ENCODE measurements around the gene AAR2.
A peak's percentile ranks its signal among the peaks of the same experiment; 100 is the strongest.

The AAR2 gene

DNA sequence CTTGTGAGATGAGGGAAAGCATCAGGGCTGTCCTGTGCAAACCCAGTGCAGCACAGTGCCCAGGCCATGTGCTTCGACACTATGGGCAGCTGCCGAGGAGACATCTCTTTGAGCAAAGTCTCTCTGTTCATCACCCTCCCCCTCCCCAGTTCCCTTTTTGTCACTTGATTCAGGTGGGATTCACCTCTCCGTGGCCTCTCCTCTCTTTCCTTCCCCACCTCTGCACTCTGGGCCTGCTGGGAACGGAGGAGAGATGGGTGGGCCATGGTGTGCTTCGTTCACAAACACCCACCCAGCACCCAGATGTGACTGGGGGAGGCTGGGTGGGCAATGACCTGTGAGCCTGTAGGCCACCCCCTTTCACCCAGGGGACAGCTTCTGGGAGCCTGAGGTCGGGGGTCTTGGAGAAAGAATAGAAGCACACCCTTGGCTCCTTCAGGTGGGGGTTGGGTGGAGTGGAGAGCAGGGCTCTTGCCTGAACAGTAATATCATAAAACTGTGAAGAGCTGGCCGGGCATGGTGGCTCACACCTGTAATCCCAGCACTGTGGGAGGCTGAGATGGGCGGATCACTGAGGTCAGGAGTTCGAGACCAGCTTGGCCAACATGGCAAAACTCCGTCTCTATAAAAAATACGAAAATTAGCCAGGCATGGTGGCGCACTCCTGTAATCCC, 36.4 kb downstream of the AAR2 start:
- DNase-seq: peak in 1 of 42 donors; percentile 28
- intact Hi-C loops (cut with DNase I): no loop called here

DNA sequence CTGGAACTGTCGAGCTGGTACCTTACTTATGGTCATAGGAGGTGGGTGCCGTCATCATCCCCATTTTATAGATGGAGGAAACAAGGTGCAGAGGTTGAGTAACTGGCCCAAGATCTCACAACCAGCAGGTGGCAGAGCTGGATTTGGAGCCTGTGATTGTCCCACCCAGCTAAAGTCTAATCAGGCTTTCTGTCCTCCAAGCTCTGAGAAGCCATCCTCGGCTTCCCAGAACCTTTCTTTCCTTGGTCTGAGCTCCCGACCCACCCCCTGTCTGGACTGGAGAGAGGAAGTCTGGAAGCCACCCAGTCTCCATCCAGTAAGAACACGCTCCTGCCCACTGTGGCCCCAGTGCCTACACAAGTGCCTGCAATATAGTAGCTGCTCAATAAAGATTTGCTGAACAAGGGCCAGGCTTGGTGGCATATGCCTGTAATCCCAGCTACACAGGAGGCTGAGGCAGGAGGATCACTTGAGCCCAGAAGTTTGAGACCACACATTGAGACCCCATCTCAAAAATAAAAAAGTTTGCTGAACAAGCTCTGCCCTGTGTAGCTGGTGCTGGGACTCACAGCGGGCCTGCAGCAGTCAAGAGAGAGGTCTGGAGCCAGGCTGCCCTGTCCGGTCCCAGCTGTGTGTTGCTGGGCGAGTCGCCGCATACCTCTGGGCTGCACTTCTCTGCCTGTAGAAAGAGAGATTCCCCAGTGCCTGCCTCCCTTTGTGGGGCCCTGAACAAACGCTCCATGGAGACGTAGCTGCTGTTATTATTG, 37.3 kb downstream of the AAR2 start:
- intact Hi-C loops (cut with DNase I): no loop called here
- DNase-seq: peak in 34 of 42 donors; percentile 18 to 77 (median 48)

DNA sequence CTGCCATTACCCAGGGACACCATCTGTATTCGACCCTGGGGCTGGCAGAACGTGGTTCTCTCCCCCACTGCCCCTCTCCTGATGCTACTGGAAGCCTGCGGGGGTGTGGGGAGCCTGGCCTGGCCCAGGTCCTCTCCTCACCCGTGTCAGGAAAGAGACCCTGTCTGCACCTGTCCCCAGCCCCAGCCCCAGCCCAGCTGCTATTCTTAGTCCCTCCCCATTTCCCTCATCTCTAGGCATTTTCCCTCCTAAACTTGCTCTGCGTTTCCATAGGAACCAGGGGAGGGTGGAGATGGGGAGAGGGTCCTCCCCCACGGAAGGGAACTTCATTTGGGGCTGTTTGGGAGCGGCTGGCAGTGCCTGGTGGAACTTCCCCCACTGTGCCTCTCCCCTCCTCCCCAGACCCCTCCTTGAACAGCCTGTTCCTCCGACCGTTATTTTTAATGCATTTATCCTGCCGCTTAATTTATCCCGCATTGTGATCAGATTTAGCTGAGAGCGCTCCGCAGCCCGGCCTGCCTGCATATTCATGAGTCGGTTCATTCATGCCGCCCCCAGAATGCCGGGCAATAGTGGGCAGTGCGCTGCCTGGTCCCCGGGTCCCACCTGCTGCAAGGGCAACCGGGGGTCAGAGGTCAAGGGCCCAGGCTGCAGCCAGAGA, 38.0 kb downstream of the AAR2 start:
- intact Hi-C loops (cut with DNase I): no loop called here

DNA sequence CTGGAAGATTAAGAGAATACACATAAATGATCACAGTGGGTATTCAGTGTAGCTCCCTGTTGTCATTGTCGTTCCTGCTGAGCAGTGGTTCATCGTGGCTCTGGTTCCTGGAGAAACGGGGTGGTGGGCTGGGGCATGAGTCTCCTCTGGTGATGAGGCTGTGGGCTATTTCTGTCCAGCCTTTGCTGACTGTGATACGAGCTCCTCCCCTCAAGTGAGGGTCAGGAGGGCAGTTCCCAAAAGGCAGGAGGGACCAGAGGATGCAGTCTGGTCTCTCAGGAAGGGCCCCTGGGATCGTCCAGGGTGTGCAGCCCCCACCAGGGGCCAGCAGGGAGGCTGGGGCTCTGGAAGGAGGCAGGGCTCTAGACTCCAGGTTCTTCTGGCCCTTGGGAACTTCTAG, 38.7 kb downstream of the AAR2 start:
- intact Hi-C loops (cut with DNase I): no loop called here
- DNase-seq: no peak

More for the DNA sequence above, 38.0 kb downstream of the AAR2 start:
- DNase-seq: peak in 35 of 42 donors; percentile 21 to 78 (median 49)

DNA sequence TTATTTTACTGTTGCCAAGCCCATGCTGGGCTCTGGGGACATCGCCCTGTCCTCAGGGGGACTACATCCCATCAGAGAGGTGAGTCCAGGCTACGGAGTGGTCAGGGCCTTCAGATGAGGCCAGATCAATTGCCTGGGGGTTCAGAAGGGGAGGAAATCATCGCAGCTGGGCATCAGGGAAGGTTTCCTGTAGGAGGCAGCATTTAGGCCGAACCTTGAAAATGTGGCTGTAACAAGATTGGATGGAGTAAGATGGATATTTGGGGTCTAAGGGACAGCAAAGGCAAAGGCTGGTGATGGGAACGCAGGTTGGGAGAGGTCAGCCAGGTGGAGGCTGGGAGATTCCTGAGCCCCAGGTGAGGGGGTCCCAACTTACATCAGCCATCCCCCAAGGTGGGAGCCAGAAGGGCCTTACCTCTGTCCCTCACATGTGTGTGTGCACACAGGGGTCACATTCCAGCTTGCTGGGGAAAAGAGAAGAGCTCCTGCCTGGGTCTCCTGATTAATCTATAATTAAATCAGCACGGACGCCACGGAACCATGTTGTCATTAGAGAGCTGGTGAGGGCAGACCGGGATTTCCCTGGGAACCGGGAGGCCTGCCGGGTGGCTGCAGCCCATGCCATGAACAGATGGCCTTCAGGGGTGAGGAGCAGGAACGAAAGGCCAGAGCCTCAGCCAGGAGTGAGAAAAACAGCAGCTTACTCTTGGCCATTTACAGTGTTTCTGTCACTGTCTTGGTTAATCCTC, 39.3 kb downstream of the AAR2 start:
- DNase-seq: peak in 3 of 42 donors; percentile 5 to 16 (median 8)
- intact Hi-C loops (cut with DNase I): no loop called here

DNA sequence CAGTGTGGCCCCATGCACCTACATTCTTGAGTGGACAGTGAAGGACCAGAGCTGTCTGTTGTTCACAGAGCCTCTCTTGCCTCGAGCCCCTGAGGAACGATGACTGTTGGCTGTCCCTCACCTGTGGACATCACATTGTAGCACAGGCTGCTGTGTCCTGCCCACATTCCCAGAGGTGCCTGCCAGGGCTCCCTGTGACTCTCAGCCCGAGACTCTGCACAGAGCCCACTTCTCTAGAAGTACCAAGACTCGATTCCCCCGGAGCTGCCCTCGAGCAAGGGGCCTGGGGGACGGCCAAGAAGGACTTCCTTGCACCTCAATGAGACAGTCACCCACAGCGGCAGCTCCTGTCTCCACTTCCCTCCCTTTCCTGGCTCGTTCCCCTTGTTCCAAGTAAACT, 41.3 kb downstream of the AAR2 start:
- no peak for DNase-seq
- intact Hi-C loops (cut with DNase I): no loop called here

DNA sequence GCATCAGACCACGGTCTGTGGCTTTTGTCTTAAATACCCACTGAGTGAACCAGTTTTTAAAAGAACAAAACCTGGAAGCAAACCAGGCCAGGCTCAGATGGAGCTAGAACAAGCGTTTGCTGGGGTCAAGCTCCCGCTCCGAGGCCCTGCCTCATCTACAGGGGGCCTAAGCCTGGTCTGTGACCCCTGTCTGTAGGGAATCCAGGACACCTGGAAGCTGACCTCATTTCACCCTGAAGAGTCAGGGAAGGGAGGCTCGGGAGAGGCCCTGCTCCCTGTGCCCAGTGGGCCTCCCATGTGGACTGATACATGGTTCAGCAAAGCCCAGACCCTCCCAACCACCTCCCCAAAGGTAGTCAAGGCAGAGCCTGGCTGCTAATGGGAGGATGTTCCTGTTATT, 43.1 kb downstream of the AAR2 start:
- intact Hi-C loops (cut with DNase I): no loop called here
- peak in 1 of 42 donors; percentile 2 for DNase-seq

DNA sequence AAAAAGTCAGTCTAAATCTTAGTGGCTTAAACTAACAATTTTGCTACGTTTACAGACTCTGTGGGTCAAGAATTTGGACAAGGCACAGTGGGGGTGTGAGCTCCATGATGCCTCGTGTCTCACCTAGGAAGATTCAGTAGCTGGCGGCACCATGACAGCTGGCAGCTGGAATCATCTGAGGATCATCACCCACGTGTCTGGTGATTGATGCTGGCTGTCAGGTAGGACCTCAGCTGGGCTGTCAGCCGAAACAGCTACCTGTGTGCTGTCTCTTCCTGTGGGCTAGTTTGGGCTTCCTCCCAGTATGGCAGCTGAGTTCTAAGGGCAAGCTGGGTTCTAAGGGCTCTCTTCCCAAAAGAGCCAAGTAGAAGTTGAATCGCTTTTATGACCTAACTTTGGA, 43.5 kb downstream of the AAR2 start:
- intact Hi-C loops (cut with DNase I): no loop called here

DNA sequence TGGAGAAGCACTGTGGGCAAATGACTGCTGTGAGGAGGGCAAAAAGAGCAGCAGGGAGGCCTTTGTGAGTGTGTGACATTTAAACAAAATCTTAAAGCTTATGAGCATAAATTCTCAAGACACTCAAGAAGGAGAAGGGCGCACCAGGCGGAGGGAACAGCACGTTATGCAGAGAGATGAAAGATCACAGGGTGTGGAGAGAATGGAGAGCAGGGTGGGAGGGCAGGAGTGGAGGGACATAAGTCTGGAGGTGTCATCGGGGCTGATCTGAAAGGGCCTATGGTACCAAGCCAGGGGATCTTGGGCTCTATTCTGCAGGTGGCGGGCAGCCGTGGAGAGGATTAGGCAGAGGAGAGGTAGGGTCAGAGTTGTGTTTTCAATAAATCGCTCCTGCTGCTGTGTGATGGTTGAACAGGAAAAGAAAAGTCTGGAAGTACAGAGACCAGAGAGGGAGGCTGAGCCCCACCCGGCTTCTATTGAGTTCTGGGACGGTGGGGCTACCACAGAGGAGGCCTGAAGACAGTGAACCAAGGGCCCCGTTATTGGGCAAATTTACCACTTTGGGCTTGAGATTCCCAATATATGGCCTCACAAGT, 45.6 kb downstream of the AAR2 start:
- intact Hi-C loops (cut with DNase I): no loop called here

More for the DNA sequence above, 43.5 kb downstream of the AAR2 start:
- peak in 1 of 42 donors; percentile 2 for DNase-seq

DNA sequence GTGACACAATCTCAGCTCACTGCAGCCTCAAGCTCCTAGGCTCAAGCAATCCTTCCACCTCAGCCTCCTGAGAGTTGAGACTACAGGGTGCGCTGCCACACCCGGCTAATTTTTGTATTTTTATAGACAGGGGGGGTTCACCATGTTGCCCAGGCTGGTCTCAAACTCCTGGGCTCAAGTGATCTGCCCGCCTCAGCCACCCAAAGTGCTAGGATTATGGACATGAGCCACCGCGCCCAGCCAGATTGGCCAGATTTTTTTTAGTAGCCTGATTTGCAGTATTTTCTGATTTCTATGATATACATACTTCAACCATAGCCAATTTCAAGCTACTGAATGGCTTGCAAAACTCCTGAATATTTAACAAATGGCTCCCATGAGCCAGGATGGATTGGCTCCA, 48.5 kb downstream of the AAR2 start:
- intact Hi-C loops (cut with DNase I): no loop called here
- DNase-seq: peak in 1 of 42 donors; percentile 0

More for the DNA sequence above, 45.6 kb downstream of the AAR2 start:
- peak in 1 of 42 donors; percentile 5 for DNase-seq

DNA sequence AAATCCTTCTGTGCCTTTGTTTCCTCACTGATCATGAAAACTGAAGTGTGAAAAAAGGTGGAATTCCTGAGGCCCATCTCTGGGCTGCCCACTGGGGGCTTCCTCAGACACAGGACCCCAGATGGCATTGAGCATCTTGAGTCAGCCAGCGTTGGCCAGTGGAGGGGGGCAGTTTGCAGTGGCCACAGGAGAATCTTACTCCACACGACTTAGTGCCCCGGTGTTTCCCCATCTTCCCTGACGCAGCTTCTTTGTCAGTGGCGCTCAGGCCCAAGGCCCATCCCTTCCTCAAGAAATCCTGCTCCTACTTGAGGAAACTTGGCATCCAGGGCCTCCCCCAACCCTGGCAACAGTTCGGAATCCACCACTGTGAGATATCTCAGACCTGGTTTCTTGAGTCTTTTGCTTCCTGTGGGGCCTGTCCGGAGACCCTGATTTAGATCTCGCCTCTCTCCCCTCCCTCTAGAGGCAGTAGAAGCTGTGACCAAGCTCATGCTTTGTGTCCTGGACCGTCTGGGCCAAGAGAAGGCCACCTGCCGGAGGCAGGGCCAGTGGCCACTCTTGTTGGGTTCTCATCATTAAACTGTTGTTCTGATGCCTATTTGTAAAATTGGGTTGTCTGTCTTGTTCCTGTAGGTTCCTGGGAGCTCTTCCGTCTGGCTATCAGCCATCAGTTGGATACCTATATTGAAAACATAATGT, 49.6 kb downstream of the AAR2 start:
- peak in 1 of 42 donors; percentile 1 for DNase-seq
- intact Hi-C loops (cut with DNase I): no loop called here

DNA sequence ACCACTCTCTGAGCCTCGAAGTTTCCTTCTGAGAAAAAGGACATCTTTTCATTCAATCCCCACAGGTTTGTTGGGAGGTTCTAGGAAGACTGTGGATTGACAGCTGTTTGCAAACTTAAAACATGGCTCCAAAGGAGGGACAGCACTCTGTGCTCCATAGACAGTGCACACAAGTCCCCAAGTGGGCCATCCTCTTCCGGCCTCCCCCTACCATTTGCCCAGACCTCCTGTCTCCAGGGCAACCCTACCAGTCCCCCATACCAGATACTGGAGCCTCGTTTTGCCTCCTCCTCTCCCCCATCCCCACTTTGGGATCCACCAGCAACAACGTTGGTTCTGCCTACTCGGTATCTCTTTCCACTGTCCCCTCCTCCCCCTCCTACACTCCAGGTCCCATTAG, 61.4 kb downstream of the AAR2 start:
- DNase-seq: peak in 1 of 42 donors; percentile 7
- intact Hi-C loops (cut with DNase I): no loop called here

DNA sequence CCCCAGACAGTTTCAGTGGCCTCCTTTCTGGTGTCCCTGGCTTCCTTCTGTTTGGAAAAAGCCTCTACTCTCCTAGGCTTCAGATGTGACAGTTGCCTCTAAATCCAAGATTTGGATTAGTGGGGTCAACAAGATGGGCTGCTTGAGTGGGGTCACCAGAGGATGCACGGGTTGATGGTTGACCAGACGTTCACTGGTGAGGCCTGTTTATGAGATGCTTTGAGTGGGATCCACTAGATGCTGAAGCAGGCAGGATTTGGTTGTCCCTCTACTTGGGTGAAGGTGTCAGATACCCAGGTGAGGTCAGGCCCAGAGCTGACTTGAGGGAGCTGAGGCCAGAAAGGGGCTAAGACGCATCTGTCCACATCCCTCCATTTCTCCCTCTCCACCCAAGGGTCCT, 61.8 kb downstream of the AAR2 start:
- intact Hi-C loops (cut with DNase I): no loop called here
- peak in 1 of 42 donors; percentile 0 for DNase-seq

DNA sequence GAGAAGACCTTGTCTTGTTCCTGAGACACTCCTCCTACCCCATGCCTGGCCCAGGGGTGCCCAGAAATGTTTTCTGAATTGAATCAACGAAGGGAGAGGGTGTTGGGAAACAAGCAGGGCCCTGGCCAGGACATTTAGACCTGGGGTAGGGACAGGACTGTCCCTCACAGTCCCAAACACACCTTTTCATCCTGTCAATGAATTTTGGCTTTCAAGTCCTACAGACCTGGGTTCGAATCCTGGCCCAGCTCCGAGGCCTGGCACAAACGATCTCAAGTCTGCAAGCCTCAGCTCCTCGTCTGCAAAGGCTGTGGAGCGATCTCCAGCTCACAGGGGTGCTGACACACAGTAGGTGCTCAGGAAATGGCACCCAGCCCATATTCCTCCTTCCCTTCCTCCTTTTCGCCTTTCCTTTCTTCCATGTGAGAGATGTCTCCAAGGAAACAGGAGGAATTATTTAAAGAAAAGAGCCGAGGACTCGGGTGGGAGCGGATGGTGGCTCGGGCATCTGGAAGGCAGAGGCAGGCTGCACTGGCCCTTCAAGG, 62.6 kb downstream of the AAR2 start:
- intact Hi-C loops (cut with DNase I): no loop called here
- DNase-seq: peak in 1 of 42 donors; percentile 1

DNA sequence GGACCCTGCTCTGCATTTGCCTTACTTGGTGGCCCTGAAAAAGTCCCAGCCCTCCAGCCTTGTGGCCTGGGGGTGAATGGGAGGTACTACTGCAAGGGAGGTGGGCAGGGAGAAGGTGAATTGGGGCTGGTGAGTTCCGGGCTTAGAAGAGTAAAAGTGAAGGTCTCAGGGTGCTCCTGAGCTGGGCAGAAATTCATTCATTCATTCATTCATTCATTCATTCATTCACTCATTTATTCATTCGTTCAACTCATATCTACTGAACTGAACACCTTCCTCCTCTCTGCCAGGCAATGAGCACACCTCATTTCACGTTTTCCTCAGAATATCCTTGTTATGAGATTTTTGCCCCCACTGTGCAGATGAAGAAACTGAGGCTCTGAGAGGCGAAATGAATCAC, 63.2 kb downstream of the AAR2 start:
- intact Hi-C loops (cut with DNase I): no loop called here
- DNase-seq: no peak

DNA sequence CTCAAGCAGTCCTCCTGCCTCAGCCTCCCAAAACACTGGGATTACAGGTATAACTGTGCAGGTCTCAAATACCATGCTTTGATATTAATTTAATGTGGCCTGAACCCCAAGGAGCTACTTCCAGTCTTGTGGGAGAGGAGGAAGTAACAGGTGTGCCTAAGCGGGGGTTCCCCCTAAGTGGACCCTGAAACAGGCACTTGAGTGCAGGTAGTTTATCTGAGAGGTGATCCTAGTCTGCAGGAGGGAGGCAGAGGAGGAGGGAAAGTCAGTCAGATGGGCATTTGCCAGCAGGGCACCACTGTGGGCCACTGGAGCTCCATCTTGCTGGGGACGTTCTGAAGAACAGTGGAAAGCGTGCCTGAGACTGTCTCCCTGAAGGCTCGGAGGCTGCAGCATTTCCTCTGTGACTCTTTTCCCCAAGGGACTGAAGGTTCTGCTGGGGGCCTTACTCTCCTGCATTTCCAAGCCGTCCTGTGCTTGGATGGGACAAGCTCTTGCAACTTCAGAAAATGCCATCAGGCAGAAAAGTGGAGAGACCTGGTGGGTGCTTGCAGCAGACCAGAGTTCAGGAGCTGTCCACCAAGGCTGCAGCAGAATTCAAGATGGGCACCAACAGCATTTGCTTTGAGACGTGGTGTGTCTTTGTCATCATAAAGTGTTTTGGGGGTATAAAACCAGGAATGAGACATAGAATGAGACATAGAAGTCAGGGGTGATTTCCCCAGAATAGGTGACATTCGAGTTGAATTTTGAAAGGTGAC, 65.3 kb downstream of the AAR2 start:
- DNase-seq: peak in 2 of 42 donors; percentile 6 to 28

DNA sequence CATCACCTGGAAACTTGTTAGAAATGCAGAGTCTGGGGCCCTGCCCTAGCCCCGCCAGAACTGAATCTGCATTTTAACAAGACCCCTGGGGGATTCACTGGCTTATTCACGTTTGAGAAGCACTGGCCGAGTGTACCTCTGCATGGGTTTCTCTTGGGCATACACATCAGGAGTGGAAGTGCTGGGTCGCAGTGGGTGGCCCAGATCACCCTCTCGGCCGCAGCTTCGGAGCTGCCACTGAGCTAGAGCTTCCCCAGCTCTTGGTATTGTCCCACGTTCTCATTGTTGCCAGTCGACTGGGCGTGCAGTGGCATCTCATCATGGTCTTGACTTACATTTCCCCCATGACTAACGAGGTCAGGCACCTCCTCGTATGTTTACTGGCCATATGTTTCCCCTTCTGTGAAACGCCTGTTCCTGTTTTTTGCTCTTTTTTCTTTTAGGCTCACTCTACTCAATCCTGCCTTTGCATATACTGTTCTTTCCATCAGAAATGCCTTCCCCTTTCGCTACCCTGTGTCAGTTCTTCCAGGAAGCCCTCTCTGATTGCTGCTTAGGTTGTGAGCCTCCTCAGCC, 66.8 kb downstream of the AAR2 start:
- DNase-seq: peak in 2 of 42 donors; percentile 3 to 33
- intact Hi-C loops (cut with DNase I): no loop called here

More for the DNA sequence above, 65.3 kb downstream of the AAR2 start:
- intact Hi-C loops (cut with DNase I): no loop called here

Data from head of caudate nucleus (tissue), 42 donors.